Heart left ventricle (tissue), 16 donors: ENCODE measurements around the gene ACOT12. TPM values are rescaled to one million over a fixed set of nuclear protein-coding genes. Genes with fewer than 3 reads are reported as not detected.
A peak's percentile ranks its signal among the peaks of the same experiment; 100 is the strongest.

Experiments
- ATAC-seq, 4 donors: fragments of 200-7000 bp; cut with Tn5 transposase; one replicate each; pipeline ENCODE4 v1.9.1; 2020 to 2022; ENCODE audit warnings: moderate library complexity in 4 of 4, mild to moderate bottlenecking in 3 of 4, moderate number of reproducible peaks in 1 of 4
- DNase-seq, 5 donors: peaks; one replicate each; pipeline ENCODE4 v3.0.0-alpha.2; 2020
- H3K27ac ChIP-seq, 12 donors: fragments of 200-600 bp; sonication (generic) in 4 of 12; one replicate each; pipeline versions ENCODE4 v1.5.0 to v1.8.0; 2016 to 2022; ENCODE audit warnings: mild to moderate bottlenecking in 2 of 12
- H3K27me3 ChIP-seq, 9 donors: fragments of 200-600 bp; sonication (generic) in 2 of 9; one replicate each; pipeline versions ENCODE4 v1.5.1 to v1.8.0; 2016 to 2022; ENCODE audit warnings: mild to moderate bottlenecking in 3 of 9
- H3K36me3 ChIP-seq, 9 donors: fragments of 200-600 bp; sonication (generic) in 2 of 9; one replicate each; pipeline versions ENCODE4 v1.5.0 to v1.8.0; 2018 to 2022; ENCODE audit warnings: mild to moderate bottlenecking in 2 of 9
- H3K4me1 ChIP-seq, 12 donors: fragments of 200-600 bp; sonication (generic) in 4 of 12; one replicate each; pipeline versions ENCODE4 v1.5.0 to v1.8.0; 2016 to 2022; ENCODE audit warnings: mild to moderate bottlenecking in 3 of 12
- H3K4me3 ChIP-seq, 12 donors: fragments of 200-600 bp; sonication (generic) in 4 of 12; one replicate each; pipeline versions ENCODE4 v1.5.0 to v1.8.0; 2017 to 2022; ENCODE audit warnings: mild to moderate bottlenecking in 9 of 12, moderate library complexity in 4 of 12
- H3K9me3 ChIP-seq, 12 donors: fragments of 200-600 bp; sonication (generic) in 4 of 12; one replicate each; pipeline versions ENCODE4 v1.5.0 to v1.8.0; 2016 to 2022; ENCODE audit warnings: mild to moderate bottlenecking in 1 of 12
- POLR2A ChIP-seq, 2 donors: fragments of 450-650 bp; IDR thresholded peaks; one replicate each; pipeline ENCODE4 v1.6.1; 2017; ENCODE audit warnings: antibody characterized with exemption in 2 of 2, mild to moderate bottlenecking in 2 of 2, moderate library complexity in 2 of 2
- WGBS, 4 donors: extraction: QIAGEN DNeasy Blood & Tissue Kit in 2 of 4; methylation state at CpG; one replicate each; pipeline versions ENCODE4 v1.1.5 to v1.1.7; 2013 to 2018; 5-methylcytosine and 5-hydroxymethylcytosine counted together
- intact Hi-C, 10 donors: fragments of 100-400 bp; cut with DNase I; formaldehyde crosslinking; loops; one replicate each; pipeline versions ENCODE4 v1.11.1 to v1.14.2; 2022
- polyA plus RNA-seq, 2 donors: library from polyadenylated mRNA; stranded (reverse); fragments of 200-250 nt; gene quantifications; one replicate each; pipeline ENCODE4 v1.2.3, GENCODE V29; 2013
- total RNA-seq, 9 donors: library from RNA; depleted of rRNA in 2 of 9; stranded (reverse); fragments of >200 nt in 2 of 9; fragmentation: NEBNext Ultra II Directional in 3 of 9; extraction: Animal tissue kit (Norgen Biotek cat#: 25700) in 3 of 9; gene quantifications; one replicate each; pipeline versions ENCODE4 v1.1.0 to v1.2.4, GENCODE V29; 2016 to 2023
- TF ChIP-seq, protein P1 (sequence below), 12 donors: fragments of 200-600 bp; sonication (generic) in 4 of 12; IDR thresholded peaks; one replicate each; pipeline versions ENCODE4 v1.5.0 to v1.8.0; 2018 to 2022; ENCODE audit warnings: antibody characterized with exemption in 12 of 12, mild to moderate bottlenecking in 5 of 12
- donor health status: ischemic (EF 13 %, LVEDD 7.1; RV severe dilation, severe dysfunction).
- donor health status: healthy with polysubstance abuse.
- donor health status: DM: no; HTN: yes; CAD: no.
- donor health status: DM: no; HTN: no; CAD: no.
- donor health status: ischemic (EF 25% LVEDD 6.9; RV normal size, moderate dysfunction).
- donor health status: ischemic (EF 25% LVEDD 5.7; RV mildly dilated, moderate dysfunction).
- donor health status: healthy.
- donor health status: DM: yes; HTN: yes; CAD: no.
- donor health status: ischemic (EF 35%, LVEDD 5.7; RV mildly dilated, moderate dysfunction).
- donor health status: nonischemic (EF 11% LVEDD 7.7; RV severe dilation, severe dysfunction).
- donor health status: DM: yes; HTN: yes; CAD: no.
- donor health status: PGD.
- donor health status: ischemic (EF 29% LVEDD 5.4; RV normal size, mild dysfunction).
- donor health status: nonischemic (EF 23%, LVEDD 6.1; RV moderate dilation, normal function).

Gene ACOT12
- total and polyA plus RNA-seq, 11 donors = not detected

DNA sequence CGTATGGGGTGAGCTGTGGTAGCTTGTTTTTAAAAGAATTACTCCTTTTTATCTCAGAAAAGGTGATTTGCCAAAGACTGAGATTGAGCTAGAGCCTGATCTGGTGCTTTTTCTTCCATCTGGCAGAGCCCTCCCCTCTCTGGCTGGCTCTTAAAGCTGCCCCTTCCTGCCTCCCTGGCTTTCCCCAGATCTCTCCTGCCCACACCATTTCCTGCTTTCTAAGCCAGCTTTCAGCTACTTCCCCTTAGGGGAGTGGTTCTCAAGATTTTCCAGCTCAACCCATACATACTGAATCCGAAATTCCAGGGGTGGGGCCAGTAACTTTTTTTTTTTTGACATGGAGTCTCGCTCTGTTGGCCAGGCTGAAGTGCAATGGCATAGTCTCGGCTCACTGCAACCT, 4.8 kb upstream of the ACOT12 start:
- Histone ChIP-seq H3K36me3 (no peaks in the 10 kb centered on the region), H3K4me1 (peaks cover 0 to 14% (median 0%) of the 10 kb centered on the region in 12 donors), H3K9me3 (peaks cover 0 to 7% (median 0%) of the 10 kb centered on the region in 12 donors), H3K4me3 (no peak overlapping the region), H3K27ac (no peak overlapping the region), H3K27me3 (peaks cover 0 to 24% (median 5%) of the 10 kb centered on the region in 9 donors)
- 66 to 75% (median 70%) methylated on average over 4 of the region's 4 CpGs for WGBS, 4 donors
- DNase-seq = no peak
- intact Hi-C loops = no loop called here
- no peak for TF ChIP-seq POLR2A (IDR thresholded peaks at IDR 0.05)
- TF ChIP-seq, protein P1, sequence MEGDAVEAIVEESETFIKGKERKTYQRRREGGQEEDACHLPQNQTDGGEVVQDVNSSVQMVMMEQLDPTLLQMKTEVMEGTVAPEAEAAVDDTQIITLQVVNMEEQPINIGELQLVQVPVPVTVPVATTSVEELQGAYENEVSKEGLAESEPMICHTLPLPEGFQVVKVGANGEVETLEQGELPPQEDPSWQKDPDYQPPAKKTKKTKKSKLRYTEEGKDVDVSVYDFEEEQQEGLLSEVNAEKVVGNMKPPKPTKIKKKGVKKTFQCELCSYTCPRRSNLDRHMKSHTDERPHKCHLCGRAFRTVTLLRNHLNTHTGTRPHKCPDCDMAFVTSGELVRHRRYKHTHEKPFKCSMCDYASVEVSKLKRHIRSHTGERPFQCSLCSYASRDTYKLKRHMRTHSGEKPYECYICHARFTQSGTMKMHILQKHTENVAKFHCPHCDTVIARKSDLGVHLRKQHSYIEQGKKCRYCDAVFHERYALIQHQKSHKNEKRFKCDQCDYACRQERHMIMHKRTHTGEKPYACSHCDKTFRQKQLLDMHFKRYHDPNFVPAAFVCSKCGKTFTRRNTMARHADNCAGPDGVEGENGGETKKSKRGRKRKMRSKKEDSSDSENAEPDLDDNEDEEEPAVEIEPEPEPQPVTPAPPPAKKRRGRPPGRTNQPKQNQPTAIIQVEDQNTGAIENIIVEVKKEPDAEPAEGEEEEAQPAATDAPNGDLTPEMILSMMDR (IDR thresholded peaks at IDR 0.05) = no peak
- ATAC-seq = peak in 1 of 4 donors; percentile 30

DNA sequence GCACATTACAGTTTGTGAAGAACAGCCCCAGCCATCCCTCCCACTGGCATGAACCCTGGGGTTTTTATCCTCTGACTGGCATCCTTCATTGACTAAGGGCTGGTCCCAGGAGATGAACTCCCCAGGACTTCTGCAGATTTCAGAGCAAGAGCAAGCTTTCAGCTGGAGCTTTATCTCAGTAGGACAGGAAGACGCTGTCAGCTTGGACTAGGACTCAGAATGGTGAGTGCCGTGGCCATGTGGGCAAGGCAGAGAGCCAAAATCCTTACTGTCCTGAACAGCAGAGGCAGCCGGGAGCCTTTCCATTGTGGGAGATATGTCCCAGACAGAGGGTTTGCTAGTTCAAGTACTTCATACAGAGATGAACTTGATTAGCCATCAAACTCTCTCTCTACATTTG, 3.2 kb upstream of the ACOT12 start:
- Histone ChIP-seq H3K4me1 (peaks cover 0 to 18% (median 0%) of the 10 kb centered on the region in 12 donors), H3K4me3 (no peak overlapping the region), H3K27ac (no peak overlapping the region), H3K36me3 (no peaks in the 10 kb centered on the region), H3K27me3 (peaks cover 0 to 40% (median 9%) of the 10 kb centered on the region in 9 donors), H3K9me3 (peaks cover 0 to 7% (median 0%) of the 10 kb centered on the region in 12 donors)
- DNase-seq (peak in 4 of 5 donors; percentile 18 to 39 (median 32)), ATAC-seq (peak in 3 of 4 donors; percentile 49 to 61 (median 57))
- intact Hi-C loops = no loop called here
- TF ChIP-seq, protein P1 (IDR thresholded peaks at IDR 0.05) = no peak
- no peak for TF ChIP-seq POLR2A (IDR thresholded peaks at IDR 0.05)
- WGBS, 4 donors = 2 to 8% (median 4%) methylated on average over 3 of the region's 3 CpGs

DNA sequence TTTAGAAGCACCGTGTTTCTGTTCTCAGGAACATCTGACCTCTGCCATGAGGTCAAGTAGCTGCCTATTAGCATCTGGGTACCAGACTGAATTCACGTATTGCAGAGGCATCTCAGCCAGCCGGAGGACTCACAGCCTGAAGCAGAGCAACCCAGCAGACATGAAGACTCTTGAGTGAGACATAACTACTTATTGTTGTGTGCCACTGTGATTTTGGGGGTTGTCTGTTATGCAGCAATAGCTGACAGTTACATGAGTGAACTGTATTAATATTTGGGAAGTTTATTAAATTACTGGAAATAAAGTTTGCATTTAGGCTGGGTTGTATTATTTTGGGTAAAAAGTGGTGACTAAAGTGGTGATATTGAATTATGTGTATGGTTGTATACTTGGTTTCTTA, 1.3 kb upstream of the ACOT12 start:
- peaks cover 0 to 50% (median 11%) of the 10 kb centered on the region in 9 donors for H3K27me3 ChIP-seq
- no peak for DNase-seq
- no peak overlapping the region for H3K4me3 ChIP-seq
- no peak overlapping the region for H3K27ac ChIP-seq
- no peaks in the 10 kb centered on the region for H3K36me3 ChIP-seq
- peaks cover 0 to 18% (median 0%) of the 10 kb centered on the region in 12 donors for H3K4me1 ChIP-seq
- WGBS, 4 donors = 57 to 75% (median 67%) methylated on average over 3 of the region's 3 CpGs
- peaks cover 0 to 7% (median 0%) of the 10 kb centered on the region in 12 donors for H3K9me3 ChIP-seq
- ATAC-seq = no peak
- intact Hi-C loops = no loop called here
- TF ChIP-seq, protein P1 (IDR thresholded peaks at IDR 0.05) = no peak
- TF ChIP-seq POLR2A (IDR thresholded peaks at IDR 0.05) = no peak

DNA sequence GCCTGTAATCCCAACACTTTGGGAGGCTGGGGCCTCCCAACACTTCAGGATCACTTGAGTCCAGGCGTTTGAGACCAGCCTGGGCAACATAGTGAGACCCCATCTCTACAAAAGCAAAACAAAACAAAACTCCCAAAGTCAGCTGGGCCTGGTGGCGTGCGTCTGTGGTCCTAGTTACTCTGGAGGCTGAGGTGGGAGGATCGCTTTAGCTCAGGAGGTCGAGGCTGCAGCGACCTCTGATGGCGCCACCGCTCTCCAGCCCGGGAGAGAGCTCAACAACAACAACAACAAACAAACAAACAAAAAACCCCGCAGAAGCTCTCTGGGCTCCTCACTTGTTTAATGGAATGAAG, 528 bp downstream of the ACOT12 start:
- peak overlapping the region; percentile 15 to 56 (median 44) for H3K4me3 ChIP-seq
- TF ChIP-seq POLR2A (IDR thresholded peaks at IDR 0.05) = no peak
- TF ChIP-seq, protein P1 (IDR thresholded peaks at IDR 0.05) = no peak
- 26 to 37% (median 33%) methylated on average over 10 of the region's 10 CpGs for WGBS, 4 donors
- no peaks in the 10 kb centered on the region for H3K36me3 ChIP-seq
- H3K4me1 ChIP-seq = peaks cover 0 to 18% (median 0%) of the 10 kb centered on the region in 12 donors
- peaks cover 0 to 51% (median 11%) of the 10 kb centered on the region in 9 donors for H3K27me3 ChIP-seq
- ATAC-seq (no peak), DNase-seq (no peak)
- intact Hi-C loops = no loop called here
- no peak overlapping the region for H3K27ac ChIP-seq
- peaks cover 0 to 7% (median 0%) of the 10 kb centered on the region in 12 donors for H3K9me3 ChIP-seq
